C4-2B (cell line): Measurements from ENCODE around the gene COL6A2.

Source experiments
- H3K27ac ChIP-seq: fragments of 450-650 bp; 2 replicates; pipeline ENCODE4 v1.5.1; 2017
- ZFX ChIP-seq: fragments of 450-650 bp; IDR thresholded peaks from 2 replicates; pipeline ENCODE4 v1.6.1; 2017
- TF ChIP-seq, protein P1 (sequence below): fragments of 450-650 bp; conservative IDR thresholded peaks from 2 replicates; pipeline ENCODE4 v1.5.1; 2017; ENCODE audit warnings: mild to moderate bottlenecking

COL6A2 gene

DNA sequence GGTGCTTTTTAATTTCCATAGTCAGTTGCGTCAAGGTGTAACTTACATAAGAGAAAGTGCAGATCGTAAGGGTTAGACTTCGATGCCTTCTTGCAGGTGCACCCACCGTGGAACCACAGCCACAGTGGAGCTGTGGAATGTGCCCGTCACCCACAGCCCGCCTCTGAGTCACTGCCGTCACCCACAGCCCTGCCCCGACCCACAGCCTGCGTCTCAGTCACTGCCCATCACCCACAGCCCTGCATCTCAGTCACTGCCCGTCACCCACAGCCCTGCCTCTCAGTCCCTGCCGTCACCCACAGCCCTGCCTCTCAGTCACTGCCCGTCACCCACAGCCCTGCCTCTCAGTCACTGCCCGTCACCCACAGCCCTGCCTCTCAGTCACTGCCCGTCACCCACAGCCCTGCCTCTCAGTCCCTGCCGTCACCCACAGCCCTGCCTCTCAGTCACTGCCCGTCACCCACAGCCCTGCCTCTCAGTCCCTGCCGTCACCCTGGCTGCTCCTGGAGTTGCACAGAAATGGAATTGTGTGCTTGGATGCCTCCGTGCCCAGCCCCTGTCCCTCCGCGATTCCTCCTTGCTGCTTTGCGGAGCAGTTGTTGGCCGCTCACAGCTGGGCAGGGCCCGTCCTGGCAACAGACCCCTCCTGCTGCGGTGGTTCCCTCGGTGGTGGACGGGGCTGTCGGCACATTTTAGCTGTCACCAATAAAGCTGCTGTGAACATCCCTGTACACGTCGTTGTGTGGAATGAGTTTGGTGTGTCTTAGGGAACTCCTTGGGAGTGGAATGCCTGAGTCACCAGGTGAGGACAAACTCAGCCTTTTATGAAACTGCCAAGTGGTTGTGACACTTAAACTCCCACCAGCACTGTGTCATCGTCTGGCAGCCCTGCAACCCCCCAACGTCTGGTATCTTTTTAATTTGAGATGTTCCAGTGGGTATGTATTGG, 44.9 kb upstream of the COL6A2 start:
- TF ChIP-seq ZFX: no peak
- TF ChIP-seq, protein P1, sequence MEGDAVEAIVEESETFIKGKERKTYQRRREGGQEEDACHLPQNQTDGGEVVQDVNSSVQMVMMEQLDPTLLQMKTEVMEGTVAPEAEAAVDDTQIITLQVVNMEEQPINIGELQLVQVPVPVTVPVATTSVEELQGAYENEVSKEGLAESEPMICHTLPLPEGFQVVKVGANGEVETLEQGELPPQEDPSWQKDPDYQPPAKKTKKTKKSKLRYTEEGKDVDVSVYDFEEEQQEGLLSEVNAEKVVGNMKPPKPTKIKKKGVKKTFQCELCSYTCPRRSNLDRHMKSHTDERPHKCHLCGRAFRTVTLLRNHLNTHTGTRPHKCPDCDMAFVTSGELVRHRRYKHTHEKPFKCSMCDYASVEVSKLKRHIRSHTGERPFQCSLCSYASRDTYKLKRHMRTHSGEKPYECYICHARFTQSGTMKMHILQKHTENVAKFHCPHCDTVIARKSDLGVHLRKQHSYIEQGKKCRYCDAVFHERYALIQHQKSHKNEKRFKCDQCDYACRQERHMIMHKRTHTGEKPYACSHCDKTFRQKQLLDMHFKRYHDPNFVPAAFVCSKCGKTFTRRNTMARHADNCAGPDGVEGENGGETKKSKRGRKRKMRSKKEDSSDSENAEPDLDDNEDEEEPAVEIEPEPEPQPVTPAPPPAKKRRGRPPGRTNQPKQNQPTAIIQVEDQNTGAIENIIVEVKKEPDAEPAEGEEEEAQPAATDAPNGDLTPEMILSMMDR: no peak
- H3K27ac ChIP-seq: no peak overlapping the region

DNA sequence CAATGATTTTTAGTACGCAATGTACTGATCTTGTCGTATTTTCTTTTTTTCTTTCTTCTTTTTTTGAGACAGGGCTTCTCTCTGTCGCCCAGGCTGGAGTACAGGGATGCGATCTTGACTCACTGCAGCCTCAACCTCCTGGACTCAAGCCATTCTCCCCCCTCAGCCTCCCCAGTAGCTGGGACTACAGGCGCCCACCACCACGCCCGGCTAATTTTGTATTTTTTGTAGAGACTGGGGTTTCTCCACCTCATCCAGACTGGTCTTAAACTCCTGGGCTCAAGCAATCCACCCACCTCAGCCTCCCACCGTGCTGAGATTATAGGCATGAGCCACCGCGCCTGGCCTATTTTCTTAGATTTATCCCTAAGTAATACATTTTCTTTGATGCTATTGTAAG, 43.9 kb upstream of the COL6A2 start:
- TF ChIP-seq, protein P1: no peak
- TF ChIP-seq ZFX: no peak
- H3K27ac ChIP-seq: no peak overlapping the region

DNA sequence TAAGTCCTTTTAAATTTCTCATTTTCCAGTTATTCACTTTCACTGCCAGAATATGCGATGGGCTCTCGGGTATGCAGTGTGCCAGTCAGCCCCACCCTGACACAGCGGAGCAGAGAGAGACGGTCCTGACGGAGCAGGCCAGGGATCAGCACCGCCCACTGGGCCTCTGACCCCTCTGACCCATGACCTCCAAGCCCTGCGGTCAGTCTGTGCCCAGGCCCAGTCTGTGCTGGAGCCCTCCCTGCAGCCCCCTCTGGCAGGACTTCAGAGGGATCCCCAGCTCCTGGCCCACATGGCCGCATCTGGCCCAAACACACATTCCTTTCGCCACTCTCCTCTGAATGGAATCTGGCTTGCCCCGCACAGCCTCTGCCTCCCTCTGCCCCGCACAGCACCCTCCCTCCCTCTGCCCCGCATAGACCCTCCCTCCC, 43.4 kb upstream of the COL6A2 start:
- no peak for TF ChIP-seq ZFX
- TF ChIP-seq, protein P1: no peak
- H3K27ac ChIP-seq: no peak overlapping the region

DNA sequence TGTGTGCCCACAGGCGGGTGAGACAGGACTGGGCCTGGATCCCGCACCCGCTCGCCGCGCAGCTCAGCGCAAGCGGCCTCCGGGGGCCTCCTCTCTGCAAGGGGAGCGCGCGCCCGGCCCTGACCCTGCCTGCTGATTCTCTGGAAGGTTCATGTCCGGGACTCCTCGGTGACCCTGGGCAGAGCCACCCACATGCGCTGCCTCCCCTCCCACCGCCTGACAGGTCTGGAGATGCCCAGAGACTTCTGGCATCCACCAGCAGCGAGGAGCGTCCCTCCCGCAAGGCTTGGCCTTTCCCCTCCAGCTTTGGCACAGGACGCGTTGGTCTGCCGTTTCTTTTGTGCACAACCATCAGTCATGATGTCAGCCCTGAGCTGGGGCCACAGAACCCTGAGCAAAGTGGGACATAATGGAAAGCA, 42.0 kb upstream of the COL6A2 start:
- TF ChIP-seq, protein P1: no peak
- no peak for TF ChIP-seq ZFX
- no peak overlapping the region for H3K27ac ChIP-seq

DNA sequence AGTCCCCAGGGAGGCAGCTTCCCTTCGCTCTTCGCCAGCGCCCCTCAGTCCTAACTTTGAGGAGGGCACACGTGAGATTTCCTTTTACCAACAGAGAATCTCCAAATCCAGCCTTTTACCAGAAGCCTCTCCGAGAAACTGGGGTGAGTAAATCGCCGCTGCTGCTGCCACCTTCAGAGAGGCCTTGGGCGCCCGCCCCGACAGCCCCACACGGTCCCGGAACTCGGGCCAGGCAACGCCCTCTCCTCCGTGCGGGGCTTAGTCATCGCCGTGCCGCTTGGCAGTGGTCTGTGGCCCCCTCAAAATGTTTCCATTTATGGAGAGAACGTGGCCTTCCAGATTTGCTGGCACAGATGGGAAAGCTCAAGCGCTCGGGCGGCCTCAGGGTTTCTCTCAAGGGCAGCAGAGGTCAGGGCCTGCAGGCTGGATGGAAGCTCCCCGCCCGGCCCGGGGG, 41.4 kb upstream of the COL6A2 start:
- TF ChIP-seq ZFX: no peak
- TF ChIP-seq, protein P1: no peak
- no peak overlapping the region for H3K27ac ChIP-seq

DNA sequence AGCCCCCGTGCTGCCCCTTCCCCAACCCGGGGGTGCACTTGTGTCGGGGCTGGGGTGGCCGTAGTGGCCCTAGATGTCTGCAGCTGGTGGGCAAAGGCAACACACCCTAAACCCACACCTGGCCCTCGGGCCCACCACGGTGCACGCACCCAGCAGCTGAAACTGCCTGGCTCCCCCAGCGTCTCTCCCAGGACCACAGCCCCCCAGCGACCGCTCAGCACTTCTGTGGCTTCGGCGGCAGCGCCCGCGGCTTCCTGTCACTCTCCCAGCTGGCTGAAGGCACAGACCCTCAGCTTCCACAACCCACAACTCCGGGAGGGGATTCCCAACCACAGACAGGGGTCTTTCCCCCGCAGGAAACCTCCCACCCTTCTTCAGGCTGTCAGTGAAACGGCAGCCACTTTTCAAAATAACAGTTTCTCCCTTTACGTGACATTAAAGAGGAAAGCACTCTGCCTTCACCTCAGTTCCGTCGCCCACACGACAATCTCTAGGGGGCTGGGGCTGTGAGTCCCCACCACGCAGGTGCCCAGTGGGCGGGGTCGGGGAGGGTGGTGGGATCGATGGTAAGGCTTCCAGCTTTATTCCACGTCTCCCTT, 40.7 kb upstream of the COL6A2 start:
- H3K27ac ChIP-seq: no peak overlapping the region
- TF ChIP-seq ZFX: no peak
- TF ChIP-seq, protein P1: no peak

DNA sequence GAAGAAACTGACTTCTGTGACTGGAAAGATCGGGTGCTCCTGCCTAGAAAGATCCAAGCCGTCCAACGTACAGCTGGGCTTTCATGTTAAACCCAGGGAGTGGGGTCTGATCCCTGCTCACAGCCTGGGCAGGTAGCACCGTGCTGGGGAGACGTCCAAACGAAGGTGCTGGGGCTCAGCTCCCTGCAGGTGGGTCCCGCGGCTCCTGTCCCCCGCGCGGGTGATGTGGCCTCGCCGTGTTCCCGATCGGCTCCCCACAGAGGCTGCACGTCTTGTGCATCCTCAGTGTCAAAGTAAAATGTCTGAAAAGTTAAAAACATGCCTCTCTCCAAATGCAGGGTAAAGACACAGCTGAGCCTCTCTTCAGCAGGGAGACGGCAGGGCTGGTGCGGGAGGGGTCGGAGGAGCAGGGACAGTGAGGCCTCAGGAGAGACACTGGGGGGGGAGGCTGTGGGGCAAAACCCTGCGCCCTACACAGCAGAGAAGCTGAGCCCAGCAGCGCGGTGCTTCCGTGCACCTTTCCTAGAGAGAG, 40.1 kb upstream of the COL6A2 start:
- H3K27ac ChIP-seq: no peak overlapping the region
- TF ChIP-seq, protein P1: no peak
- no peak for TF ChIP-seq ZFX
